ENCODE results near the gene TEX9. TPM values are rescaled to one million over a fixed set of nuclear protein-coding genes. Genes with fewer than 3 reads are reported as not detected.

The TEX9 gene
- total RNA-seq, 2 donors from 2014 or later: 6.9 to 7.6 TPM

GRCh38 chr15:56425976-56426375, 60.8 kb downstream of the TEX9 start:
- intact Hi-C loops (cut with DNase I, micrococcal nuclease): loop anchor here in 1 of 2 donors (10.0 kb wide), 1 partner anchor 181 kb away; the partner anchor contains the start of gene RFX7
- no peak for ATAC-seq
- no peak for DNase-seq

GRCh38 chr15:56428821-56429458, 63.7 kb downstream of the TEX9 start:
- peak; percentile 53 for ATAC-seq
- no peak for DNase-seq
- intact Hi-C loops (cut with DNase I, micrococcal nuclease): loop anchor here in 1 of 2 donors (10.0 kb wide), 1 partner anchor 184 kb away; the partner anchor contains the start of gene RFX7

GRCh38 chr15:56432304-56432703, 67.1 kb downstream of the TEX9 start:
- no peak for ATAC-seq
- DNase-seq: no peak
- intact Hi-C loops (cut with DNase I, micrococcal nuclease): no loop called here

- DNase-seq (no peak), ATAC-seq (no peak)
- intact Hi-C loops (cut with DNase I, micrococcal nuclease): no loop called here
Measured at GRCh38 chr15:56440214-56440770, 75.1 kb downstream of the TEX9 start.

GRCh38 chr15:56442354-56442753, 77.1 kb downstream of the TEX9 start:
- DNase-seq (no peak), ATAC-seq (no peak)
- intact Hi-C loops (cut with DNase I, micrococcal nuclease): no loop called here

- intact Hi-C loops (cut with DNase I, micrococcal nuclease): no loop called here
- DNase-seq (no peak), ATAC-seq (peak; percentile 85)
Measured at GRCh38 chr15:56445746-56446145, 80.5 kb downstream of the TEX9 start.

- DNase-seq (no peak), ATAC-seq (no peak)
- intact Hi-C loops (cut with DNase I, micrococcal nuclease): no loop called here
Measured at GRCh38 chr15:56454836-56455235, 89.6 kb downstream of the TEX9 start.

GRCh38 chr15:56456229-56456628, 91.0 kb downstream of the TEX9 start:
- ATAC-seq (no peak), DNase-seq (no peak)
- intact Hi-C loops (cut with DNase I, micrococcal nuclease): no loop called here

- no peak for DNase-seq
- intact Hi-C loops (cut with DNase I, micrococcal nuclease): no loop called here
- ATAC-seq: no peak
Measured at GRCh38 chr15:56459096-56459495, 93.9 kb downstream of the TEX9 start.

- ATAC-seq: no peak
- intact Hi-C loops (cut with DNase I, micrococcal nuclease): no loop called here
- no peak for DNase-seq
Measured at GRCh38 chr15:56460071-56460470, 94.8 kb downstream of the TEX9 start.

GRCh38 chr15:56460947-56461346, 95.7 kb downstream of the TEX9 start:
- DNase-seq: no peak
- intact Hi-C loops (cut with DNase I, micrococcal nuclease): no loop called here
- no peak for ATAC-seq

- DNase-seq: peak; percentile 90
- intact Hi-C loops (cut with DNase I, micrococcal nuclease): no loop called here
- peak; percentile 99 for ATAC-seq
Measured at GRCh38 chr15:56464893-56465520, 99.8 kb downstream of the TEX9 start, which contains the start of gene MNS1. TSS of gene MNS1 (minus strand) at chr15:56465137. CDS start at chr15:56464972, 165 bp downstream.

GRCh38 chr15:56467616-56468015, 102.4 kb downstream of the TEX9 start:
- ATAC-seq: no peak
- no peak for DNase-seq
- intact Hi-C loops (cut with DNase I, micrococcal nuclease): no loop called here

- intact Hi-C loops (cut with DNase I, micrococcal nuclease): no loop called here
- DNase-seq (no peak), ATAC-seq (peak; percentile 49)
Measured at GRCh38 chr15:56468401-56468800, 103.2 kb downstream of the TEX9 start.

- ATAC-seq (no peak), DNase-seq (no peak)
- intact Hi-C loops (cut with DNase I, micrococcal nuclease): no loop called here
Measured at GRCh38 chr15:56469483-56469882, 104.3 kb downstream of the TEX9 start.

- ATAC-seq (no peak), DNase-seq (no peak)
- intact Hi-C loops (cut with DNase I, micrococcal nuclease): no loop called here
Measured at GRCh38 chr15:56471440-56472069, 106.3 kb downstream of the TEX9 start.

- intact Hi-C loops (cut with DNase I, micrococcal nuclease): no loop called here
- DNase-seq: no peak
- no peak for ATAC-seq
Measured at GRCh38 chr15:56472278-56472677, 107.1 kb downstream of the TEX9 start.

GRCh38 chr15:56473017-56473416, 107.8 kb downstream of the TEX9 start:
- DNase-seq: no peak
- intact Hi-C loops (cut with DNase I, micrococcal nuclease): no loop called here

GRCh38 chr15:56475351-56475750, 110.1 kb downstream of the TEX9 start:
- DNase-seq (no peak), ATAC-seq (no peak)
- intact Hi-C loops (cut with DNase I, micrococcal nuclease): no loop called here

More at GRCh38 chr15:56473017-56473416, 107.8 kb downstream of the TEX9 start:
- no peak for ATAC-seq

All from left colon (tissue), 2 donors.